H9 (cell line): ENCODE results near the gene IDH2. TPM values are rescaled to one million over a fixed set of nuclear protein-coding genes. Genes with fewer than 3 reads are reported as not detected.

Experiments used
- DNase-seq: peaks from one replicate; pipeline ENCODE4 v3.0.0-alpha.2; 2017
- H2AFZ ChIP-seq: one replicate; pipeline ENCODE4 v1.6.1; 2013; ENCODE audit warnings: mild to moderate bottlenecking, low read length, control low read depth, moderate library complexity
- H2AK5ac ChIP-seq: 2 replicates; pipeline ENCODE4 v1.6.1; 2013; ENCODE audit warnings: low read length, control low read depth, mixed read lengths; ENCODE audit not compliant: insufficient read length
- H2BK120ac ChIP-seq: one replicate; pipeline ENCODE4 v1.6.1; 2013; ENCODE audit warnings: low read depth, mild to moderate bottlenecking, low read length, control low read depth, inconsistent platforms; ENCODE audit not compliant: poor library complexity, severe bottlenecking
- H2BK12ac ChIP-seq: 2 replicates; pipeline ENCODE4 v1.6.1; 2013; ENCODE audit warnings: low read length, control low read depth, mixed read lengths, low read depth; ENCODE audit not compliant: insufficient read length
- H2BK15ac ChIP-seq: 2 replicates; pipeline ENCODE4 v1.6.1; 2013; ENCODE audit warnings: low read depth, low read length, control low read depth
- H2BK20ac ChIP-seq: one replicate; pipeline ENCODE4 v1.6.1; 2013; ENCODE audit warnings: low read depth, mild to moderate bottlenecking, low read length, control low read depth, inconsistent platforms; ENCODE audit not compliant: poor library complexity, severe bottlenecking
- H2BK5ac ChIP-seq: 2 replicates; pipeline ENCODE4 v1.6.1; 2013; ENCODE audit warnings: low read length, control low read depth, mixed read lengths; ENCODE audit not compliant: insufficient read length
- H3K14ac ChIP-seq: 2 replicates; pipeline ENCODE4 v1.6.1; 2013; ENCODE audit warnings: low read length, control low read depth; ENCODE audit not compliant: insufficient read depth
- H3K18ac ChIP-seq: 2 replicates; pipeline ENCODE4 v1.6.1; 2013; ENCODE audit warnings: low read depth, mild to moderate bottlenecking, mixed read lengths, low read length, control low read depth; ENCODE audit not compliant: insufficient read length
- H3K23ac ChIP-seq: 2 replicates; pipeline ENCODE4 v1.6.1; 2013; ENCODE audit warnings: low read length, control low read depth, mixed read lengths, low read depth; ENCODE audit not compliant: insufficient read length
- H3K23me2 ChIP-seq: 2 replicates; pipeline ENCODE4 v1.6.1; 2013; ENCODE audit warnings: low read depth, mild to moderate bottlenecking, mixed read lengths, low read length, control low read depth; ENCODE audit not compliant: insufficient read length, poor library complexity, severe bottlenecking
- H3K27ac ChIP-seq: 2 replicates; pipeline ENCODE4 v1.5.1; 2013; ENCODE audit warnings: low read length, control low read depth, mixed read lengths, low read depth; ENCODE audit not compliant: insufficient read length
- H3K27me3 ChIP-seq: 2 replicates; pipeline ENCODE4 v1.6.1; 2013; ENCODE audit warnings: low read length, control low read depth, inconsistent platforms; ENCODE audit not compliant: insufficient read depth
- H3K4ac ChIP-seq: 2 replicates; pipeline ENCODE4 v1.6.1; 2013; ENCODE audit warnings: low read depth, mild to moderate bottlenecking, control low read depth, inconsistent platforms, low read length, moderate library complexity
- H3K4me1 ChIP-seq: 2 replicates; pipeline ENCODE4 v1.6.1; 2013; ENCODE audit warnings: low read length, control low read depth, inconsistent platforms; ENCODE audit not compliant: insufficient read depth
- H3K4me2 ChIP-seq: 2 replicates; pipeline ENCODE4 v1.6.1; 2013; ENCODE audit warnings: low read length, control low read depth, mixed read lengths; ENCODE audit not compliant: insufficient read length, insufficient read depth
- H3K56ac ChIP-seq: 2 replicates; pipeline ENCODE4 v1.6.1; 2013; ENCODE audit warnings: low read depth, mild to moderate bottlenecking, mixed read lengths, low read length, control low read depth; ENCODE audit not compliant: insufficient read length
- H3K79me1 ChIP-seq: 2 replicates; pipeline ENCODE4 v1.6.1; 2013; ENCODE audit warnings: low read depth, mild to moderate bottlenecking, moderate library complexity, low read length, control low read depth, inconsistent platforms; ENCODE audit not compliant: insufficient read depth, poor library complexity, severe bottlenecking
- H3K79me2 ChIP-seq: 2 replicates; pipeline ENCODE4 v1.6.1; 2013; ENCODE audit warnings: low read length, control low read depth, inconsistent platforms; ENCODE audit not compliant: insufficient read depth
- H3K9ac ChIP-seq: 2 replicates; pipeline ENCODE4 v1.6.1; 2013; ENCODE audit warnings: low read length, control low read depth, mixed read lengths; ENCODE audit not compliant: insufficient read length; ENCODE audit errors: extremely low read depth
- H3K9me3 ChIP-seq: one replicate; pipeline ENCODE4 v1.6.1; 2013; ENCODE audit warnings: low read depth, low read length, inconsistent platforms; ENCODE audit not compliant: control insufficient read depth
- H3T11ph ChIP-seq: one replicate; pipeline ENCODE4 v1.6.1; 2013; ENCODE audit warnings: mild to moderate bottlenecking, low read length, control low read depth, inconsistent platforms
- H4K20me1 ChIP-seq: one replicate; pipeline ENCODE4 v1.6.1; 2013; ENCODE audit not compliant: control insufficient read depth, insufficient read length, insufficient read depth
- H4K5ac ChIP-seq: 2 replicates; pipeline ENCODE4 v1.6.1; 2013; ENCODE audit warnings: low read depth, mild to moderate bottlenecking, mixed read lengths, low read length, control low read depth; ENCODE audit not compliant: insufficient read length
- H4K8ac ChIP-seq: replicated peaks from 2 replicates; pipeline ENCODE4 v1.6.1; 2013; ENCODE audit warnings: low read length, control low read depth, mixed read lengths, low read depth; ENCODE audit not compliant: insufficient read length
- H4K91ac ChIP-seq: 2 replicates; pipeline ENCODE4 v1.6.1; 2013; ENCODE audit warnings: low read depth, mild to moderate bottlenecking, moderate library complexity, mixed read lengths, low read length, control low read depth; ENCODE audit not compliant: insufficient read length
- H3K27ac Mint-ChIP-seq, 3 experiments: 2 replicates in 2 of 3; 3 replicates in 1 of 3; pipeline ENCODE4 v1.8.0; 2020 to 2021; ENCODE audit warnings: mixed read lengths in 3 of 3, mild to moderate bottlenecking in 1 of 3, moderate library complexity in 1 of 3
- H3K27me3 Mint-ChIP-seq: 2 replicates; pipeline ENCODE4 v1.8.0; 2021; ENCODE audit warnings: low read depth, mild to moderate bottlenecking, moderate library complexity, mixed read lengths
- H3K36me3 Mint-ChIP-seq, 3 experiments: 2 replicates in 2 of 3; 3 replicates in 1 of 3; pipeline ENCODE4 v1.8.0; 2020 to 2021; ENCODE audit warnings: low read depth in 3 of 3, mixed read lengths in 3 of 3; ENCODE audit not compliant: insufficient read depth in 1 of 3
- H3K4me1 Mint-ChIP-seq, 2 experiments: 2 replicates each; pipeline ENCODE4 v1.8.0; 2020; ENCODE audit warnings: mixed read lengths in 2 of 2
- H3K4me3 Mint-ChIP-seq, 2 experiments: 2 replicates in 1 of 2; 3 replicates in 1 of 2; pipeline ENCODE4 v1.8.0; 2020 to 2021; ENCODE audit warnings: mild to moderate bottlenecking in 2 of 2, mixed read lengths in 2 of 2, moderate library complexity in 1 of 2
- H3K9me3 Mint-ChIP-seq, 2 experiments: 2 replicates in 1 of 2; 3 replicates in 1 of 2; pipeline ENCODE4 v1.8.0; 2020; ENCODE audit warnings: mild to moderate bottlenecking in 2 of 2, mixed read lengths in 2 of 2, moderate library complexity in 1 of 2
- CTCF ChIP-seq: fragments of 200-600 bp; sonication (generic); conservative IDR thresholded peaks from 3 replicates; pipeline ENCODE4 v1.8.0; 2021; ENCODE audit warnings: antibody characterized with exemption, mild to moderate bottlenecking
- WGBS: extraction: QIAGEN DNeasy Blood & Tissue Kit; methylation state at CpG from one replicate; pipeline ENCODE4 v1.1.7; 2013; ENCODE audit warnings: missing lambda C conversion rate, low lambda C conversion rate, mixed read lengths; ENCODE audit not compliant: insufficient read length; ENCODE audit errors: extremely low coverage; 5-methylcytosine and 5-hydroxymethylcytosine counted together
- total RNA-seq: library from RNA; stranded (reverse); gene quantifications from 2 replicates; pipeline ENCODE4 v1.2.1, GENCODE V29; 2021

IDH2 gene
- total RNA-seq, 1 experiment from 2014 or later, result 57.7 TPM

DNA sequence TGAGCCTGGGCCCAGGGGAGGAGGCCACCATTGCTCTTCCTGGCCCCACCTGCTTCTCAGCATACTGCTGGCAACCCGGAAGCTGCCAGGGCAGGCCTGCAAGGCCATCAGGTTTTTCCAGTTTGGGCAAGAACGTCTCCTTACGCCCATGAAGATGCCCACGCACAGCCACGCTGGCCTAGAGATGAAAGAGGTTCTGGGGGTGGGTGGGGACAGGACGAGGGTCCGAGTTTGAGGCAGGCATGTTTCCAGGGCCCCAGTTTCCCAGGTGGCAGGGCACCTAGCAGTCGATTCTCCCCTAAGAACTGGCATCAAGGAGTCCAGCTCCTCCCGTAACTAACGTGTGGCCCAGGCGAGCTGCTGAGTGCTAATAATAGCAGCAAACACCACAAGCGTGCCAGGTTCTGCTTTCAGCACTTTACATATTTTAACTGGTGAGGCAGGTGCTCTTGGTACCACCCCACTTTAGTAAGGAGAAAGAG, 55.3 kb downstream of the IDH2 start:
- no peak overlapping the region for H4K5ac ChIP-seq
- H3K9me3 Mint-ChIP-seq, result no peaks in the 10 kb centered on the region
- no peak overlapping the region for H2AK5ac ChIP-seq
- no peak for DNase-seq
- no peaks in the 10 kb centered on the region for H4K20me1 ChIP-seq
- no peaks in the 10 kb centered on the region; the same call in 1 of the 2 replicates for H3K79me2 ChIP-seq
- H3K27ac Mint-ChIP-seq, result 0 out of 7 replicates have a peak overlapping the region, but pooled peaks of 1 of the 3 experiments have one; percentile 40
- H3K23me2 ChIP-seq, result no peaks in the 10 kb centered on the region
- H3K18ac ChIP-seq, result no peak overlapping the region
- H3K27me3 ChIP-seq, result no peaks in the 10 kb centered on the region
- no peak overlapping the region for H2AFZ ChIP-seq
- no peak overlapping the region for H3K4me2 ChIP-seq
- H3K9ac ChIP-seq, result no peak overlapping the region
- H2BK120ac ChIP-seq, result no peak overlapping the region
- H4K91ac ChIP-seq, result no peak overlapping the region
- H3K4me3 Mint-ChIP-seq, result no peak overlapping the region
- WGBS, result no CpG with 5 or more reads among the region's 12 CpGs
- no peak overlapping the region for H3K23ac ChIP-seq
- H3K36me3 Mint-ChIP-seq, result no peaks in the 10 kb centered on the region; a peak in 1 of 7 replicates
- no peak overlapping the region for H2BK15ac ChIP-seq
- no peak overlapping the region for H2BK12ac ChIP-seq
- H3K27me3 Mint-ChIP-seq, result no peaks in the 10 kb centered on the region
- H3K4me1 ChIP-seq, result no peaks in the 10 kb centered on the region
- peaks cover 20 to 21% of the 10 kb centered on the region in 2 experiments for H3K4me1 Mint-ChIP-seq
- H3K4ac ChIP-seq, result no peak overlapping the region
- H3K27ac ChIP-seq, result no peak overlapping the region
- no peak overlapping the region for H3K56ac ChIP-seq
- H3T11ph ChIP-seq, result no peak overlapping the region
- no peaks in the 10 kb centered on the region for H3K9me3 ChIP-seq
- no peak overlapping the region for H2BK5ac ChIP-seq
- H2BK20ac ChIP-seq, result no peak overlapping the region
- H3K14ac ChIP-seq, result no peak overlapping the region
- no peak overlapping the region for H4K8ac ChIP-seq
- no peak for TF ChIP-seq CTCF
- H3K79me1 ChIP-seq, result no peaks in the 10 kb centered on the region
